HEK293 (cell line): Measurements from ENCODE around the gene TLCD2.

Source experiments
- ZNF580 ChIP-seq: fragments of 450-650 bp; formaldehyde crosslinking; IDR thresholded peaks from 2 replicates; pipeline ENCODE4 v1.5.1; 2016; ENCODE audit warnings: missing biosample characterization, missing genetic modification characterization
- TF ChIP-seq, protein P1 (sequence below): fragments of 450-650 bp; formaldehyde crosslinking; IDR thresholded peaks from 2 replicates; pipeline ENCODE4 v1.5.1; 2016; ENCODE audit warnings: missing biosample characterization, missing genetic modification characterization

DNA sequence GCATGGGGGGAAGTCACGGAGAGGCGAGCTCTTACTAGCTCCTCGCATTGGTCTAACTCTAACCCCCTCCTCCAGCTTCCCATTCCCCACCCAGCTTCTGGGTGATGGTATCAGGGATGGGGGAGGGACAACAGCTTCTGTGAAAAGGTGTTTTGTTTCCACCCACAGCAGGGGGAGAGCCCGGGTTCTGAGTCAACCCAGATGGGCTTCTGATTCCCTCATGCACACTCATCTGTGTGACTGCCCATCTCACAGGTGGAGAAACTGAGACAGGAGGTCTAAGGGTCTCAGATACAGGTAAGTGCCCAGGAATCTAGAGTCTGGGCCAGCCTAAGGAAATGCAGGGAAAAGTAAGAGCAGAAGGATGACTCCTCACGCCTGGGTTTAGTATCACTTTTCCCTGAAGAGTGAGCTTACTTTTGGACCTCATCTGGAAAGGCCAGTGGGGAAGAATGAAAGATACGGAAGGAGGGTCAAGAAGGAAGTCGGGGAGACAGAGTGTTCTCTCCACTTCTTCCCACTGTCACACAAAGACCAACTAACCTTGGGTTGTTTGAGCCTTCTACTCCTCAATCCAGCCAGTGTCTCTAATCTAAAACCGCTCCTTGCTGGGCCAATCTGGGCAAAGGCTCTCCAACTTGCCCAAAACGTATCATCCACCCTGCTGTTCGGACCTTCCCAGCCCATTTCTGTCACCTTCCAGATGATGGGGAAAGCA is 3.1 kb upstream of the TLCD2 start:
- TF ChIP-seq, protein P1, sequence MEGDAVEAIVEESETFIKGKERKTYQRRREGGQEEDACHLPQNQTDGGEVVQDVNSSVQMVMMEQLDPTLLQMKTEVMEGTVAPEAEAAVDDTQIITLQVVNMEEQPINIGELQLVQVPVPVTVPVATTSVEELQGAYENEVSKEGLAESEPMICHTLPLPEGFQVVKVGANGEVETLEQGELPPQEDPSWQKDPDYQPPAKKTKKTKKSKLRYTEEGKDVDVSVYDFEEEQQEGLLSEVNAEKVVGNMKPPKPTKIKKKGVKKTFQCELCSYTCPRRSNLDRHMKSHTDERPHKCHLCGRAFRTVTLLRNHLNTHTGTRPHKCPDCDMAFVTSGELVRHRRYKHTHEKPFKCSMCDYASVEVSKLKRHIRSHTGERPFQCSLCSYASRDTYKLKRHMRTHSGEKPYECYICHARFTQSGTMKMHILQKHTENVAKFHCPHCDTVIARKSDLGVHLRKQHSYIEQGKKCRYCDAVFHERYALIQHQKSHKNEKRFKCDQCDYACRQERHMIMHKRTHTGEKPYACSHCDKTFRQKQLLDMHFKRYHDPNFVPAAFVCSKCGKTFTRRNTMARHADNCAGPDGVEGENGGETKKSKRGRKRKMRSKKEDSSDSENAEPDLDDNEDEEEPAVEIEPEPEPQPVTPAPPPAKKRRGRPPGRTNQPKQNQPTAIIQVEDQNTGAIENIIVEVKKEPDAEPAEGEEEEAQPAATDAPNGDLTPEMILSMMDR (tag by site-specific recombination): no peak
- TF ChIP-seq ZNF580 (tag by site-specific recombination): no peak
